ENCODE measurements around the gene ARF4. TPM values are rescaled to one million over a fixed set of nuclear protein-coding genes. Genes with fewer than 3 reads are reported as not detected.

Gene ARF4
- total and polyA plus RNA-seq, 10 of the 15 experiments (the other 5 are each of a cell fraction or from before 2014, with no cell fraction given), result 66.2 to 283 (median 128) TPM

DNA sequence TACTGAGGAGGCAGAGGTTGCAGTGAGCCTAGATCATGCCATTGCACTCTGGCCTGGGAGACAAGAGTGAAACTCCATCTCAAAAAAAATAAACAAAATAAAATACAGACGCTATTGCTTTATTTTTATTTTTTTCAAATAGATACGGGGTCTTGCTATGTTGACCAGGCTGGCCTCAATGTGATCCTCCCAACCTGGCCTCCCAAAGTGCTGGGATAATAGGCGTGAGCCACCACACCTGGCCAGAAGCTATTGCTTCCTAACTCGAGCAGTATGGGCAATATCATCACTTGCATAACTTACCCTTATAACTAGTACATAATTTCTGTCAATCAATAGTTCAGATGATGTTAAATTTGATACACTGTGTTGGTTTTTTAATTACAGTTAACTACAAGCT, 3.0 kb downstream of the ARF4 start:
- POLR2A ChIA-PET, result interaction anchor here (0.5 to 0.7 kb wide), 4 partner anchors 19 to 941 kb away, joined by 3 to 4 read pairs (median 4); no protein-coding TSS in a partner anchor
- peaks cover 0 to 2% of the 10 kb centered on the region in 2 experiments; a peak in 1 of 4 replicates for H3K36me3 ChIP-seq (ENCODE audit: control insufficient read depth in 2 of 2, insufficient read depth in 2 of 2, low read length in 1 of 2)
- H3K27me3 ChIP-seq (replicated peaks in 1 of 2; ENCODE audit: control insufficient read depth in 2 of 2, insufficient read depth in 2 of 2, low read length in 1 of 2), result no peaks in the 10 kb centered on the region
- RAD21 ChIA-PET (ENCODE audit: unreplicated experiment), result no interaction called here
- no peak overlapping the region for H3K9ac ChIP-seq (ENCODE audit: control insufficient read depth, insufficient read depth, low read length)
- peak overlapping the region; percentile 91; the same call in 1 of the 2 replicates for H3K4me3 ChIP-seq
- no peaks in the 10 kb centered on the region; the same call in 1 of the 2 replicates for H3K4me1 ChIP-seq (ENCODE audit: control insufficient read depth, insufficient read depth, low read length)
- 90% methylated on average over 4 of the region's 4 CpGs for WGBS (ENCODE audit: insufficient coverage, insufficient replicate concordance, low lambda C conversion rate, missing lambda C conversion rate)
- H3K79me2 ChIP-seq (ENCODE audit: control insufficient read depth, insufficient read depth, low read length), result peaks cover 88% of the 10 kb centered on the region
- no peak for DNase-seq (ENCODE audit: low read depth, low spot score)
- no peak for ATAC-seq
- TF ChIP-seq SREBF1 (IDR thresholded peaks at IDR 0.05; ENCODE audit: low read length), result no peak
- peak; percentile 53; the same call in 1 of the 2 replicates for TF ChIP-seq POLR2AphosphoS5 (IDR thresholded peaks at IDR 0.05; ENCODE audit: low read length)
- TF ChIP-seq MTA3 (IDR thresholded peaks at IDR 0.05; ENCODE audit: borderline replicate concordance, low read length), result no peak
- no peak for TF ChIP-seq HCFC1 (IDR thresholded peaks at IDR 0.05; ENCODE audit: low read length)
- TF ChIP-seq CBFB (IDR thresholded peaks at IDR 0.05; ENCODE audit: low read depth), result no peak
- BruUV-seq (replicated peaks), result no TSS peak
- intact Hi-C loops (cut with micrococcal nuclease; ENCODE audit: unreplicated experiment) (no loop called here), in situ Hi-C loops (cut with MboI) (no loop called here)
- no peaks in the 10 kb centered on the region for H3K9me3 ChIP-seq (replicated peaks; ENCODE audit: control insufficient read depth, insufficient read depth, low read length)
- no peak overlapping the region for H3K27ac ChIP-seq (ENCODE audit: control insufficient read depth, insufficient read depth)
- no peak overlapping the region for H2AFZ ChIP-seq (ENCODE audit: control insufficient read depth, low read depth, low read length)
- FAIRE-seq, result no peak
- SMC1A ChIA-PET (ENCODE audit: uncharacterized antibody, unreplicated experiment), result interaction anchor here (0.8 to 1.6 kb wide), 6 partner anchors 8 to 206 kb away, joined by 3 to 4 read pairs (median 4); no protein-coding TSS in a partner anchor
- CTCF ChIA-PET, result interaction anchor here (1.0 to 2.8 kb wide), 5 partner anchors 11 to 232 kb away, joined by 3 to 8 read pairs (median 5); partner anchors contain the start of gene PDE12
- H3K4me2 ChIP-seq (ENCODE audit: control insufficient read depth, insufficient read depth), result 0 out of 2 replicates have a peak overlapping the region, but pooled peaks have one; percentile 28
- no peaks in the 10 kb centered on the region for H4K20me1 ChIP-seq (ENCODE audit: control insufficient read depth, insufficient read depth)

DNA sequence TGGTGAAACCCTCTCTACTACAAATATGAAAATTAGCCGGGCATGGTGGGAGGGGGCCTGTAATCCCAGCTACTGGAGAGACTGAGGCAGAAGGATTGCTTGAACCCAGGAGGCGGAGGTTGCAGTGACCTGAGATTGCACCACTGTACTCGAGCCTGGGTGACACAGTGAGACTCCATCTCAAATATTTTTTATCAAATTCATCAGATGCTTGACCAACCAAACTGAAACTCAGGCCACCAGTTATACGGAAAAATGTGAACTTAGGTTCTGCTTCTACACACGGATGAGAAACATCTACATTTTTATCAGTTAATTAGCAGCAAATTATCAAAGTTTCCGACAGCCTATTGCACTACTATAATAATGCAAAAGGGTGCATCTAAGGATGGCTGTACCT, 4.8 kb downstream of the ARF4 start:
- H2AFZ ChIP-seq (ENCODE audit: control insufficient read depth, low read depth, low read length), result no peak overlapping the region
- intact Hi-C loops (cut with micrococcal nuclease; ENCODE audit: unreplicated experiment) (no loop called here), in situ Hi-C loops (cut with MboI) (no loop called here)
- peak overlapping the region; percentile 47; the same call in 1 of the 2 replicates for H3K4me2 ChIP-seq (ENCODE audit: control insufficient read depth, insufficient read depth)
- ChIA-PET POLR2A (interaction anchor here (0.9 to 1.5 kb wide), 2 partner anchors 35 to 79 kb away, joined by 3 to 4 read pairs; no protein-coding TSS in a partner anchor), SMC1A (ENCODE audit: uncharacterized antibody, unreplicated experiment) (interaction anchor here (1.7 kb wide), 1 partner anchor 20 kb away, joined by 5 read pairs; no protein-coding TSS in a partner anchor), CTCF (interaction anchor here (1.0 to 2.2 kb wide), 2 partner anchors 97 to 195 kb away, joined by 3 to 8 read pairs; no protein-coding TSS in a partner anchor), RAD21 (ENCODE audit: unreplicated experiment) (no interaction called here)
- BruUV-seq (replicated peaks), result no TSS peak
- H3K79me2 ChIP-seq (ENCODE audit: control insufficient read depth, insufficient read depth, low read length), result peaks cover 85% of the 10 kb centered on the region
- no peaks in the 10 kb centered on the region for H3K9me3 ChIP-seq (replicated peaks; ENCODE audit: control insufficient read depth, insufficient read depth, low read length)
- FAIRE-seq (no peak), DNase-seq (ENCODE audit: low read depth, low spot score) (no peak), ATAC-seq (no peak)
- no peaks in the 10 kb centered on the region for H4K20me1 ChIP-seq (ENCODE audit: control insufficient read depth, insufficient read depth)
- no peak overlapping the region for H3K4me3 ChIP-seq
- 70% methylated on average over 6 of the region's 6 CpGs for WGBS (ENCODE audit: insufficient coverage, insufficient replicate concordance, low lambda C conversion rate, missing lambda C conversion rate)
- no peak overlapping the region for H3K27ac ChIP-seq (ENCODE audit: control insufficient read depth, insufficient read depth)
- no peak overlapping the region for H3K9ac ChIP-seq (ENCODE audit: control insufficient read depth, insufficient read depth, low read length)
- no peaks in the 10 kb centered on the region; the same call in 1 of the 2 replicates for H3K4me1 ChIP-seq (ENCODE audit: control insufficient read depth, insufficient read depth, low read length)
- peaks cover 0 to 2% of the 10 kb centered on the region in 2 experiments; a peak in 1 of 4 replicates for H3K36me3 ChIP-seq (ENCODE audit: control insufficient read depth in 2 of 2, insufficient read depth in 2 of 2, low read length in 1 of 2)
- H3K27me3 ChIP-seq (replicated peaks in 1 of 2; ENCODE audit: control insufficient read depth in 2 of 2, insufficient read depth in 2 of 2, low read length in 1 of 2), result no peaks in the 10 kb centered on the region
- TF ChIP-seq, protein P1, sequence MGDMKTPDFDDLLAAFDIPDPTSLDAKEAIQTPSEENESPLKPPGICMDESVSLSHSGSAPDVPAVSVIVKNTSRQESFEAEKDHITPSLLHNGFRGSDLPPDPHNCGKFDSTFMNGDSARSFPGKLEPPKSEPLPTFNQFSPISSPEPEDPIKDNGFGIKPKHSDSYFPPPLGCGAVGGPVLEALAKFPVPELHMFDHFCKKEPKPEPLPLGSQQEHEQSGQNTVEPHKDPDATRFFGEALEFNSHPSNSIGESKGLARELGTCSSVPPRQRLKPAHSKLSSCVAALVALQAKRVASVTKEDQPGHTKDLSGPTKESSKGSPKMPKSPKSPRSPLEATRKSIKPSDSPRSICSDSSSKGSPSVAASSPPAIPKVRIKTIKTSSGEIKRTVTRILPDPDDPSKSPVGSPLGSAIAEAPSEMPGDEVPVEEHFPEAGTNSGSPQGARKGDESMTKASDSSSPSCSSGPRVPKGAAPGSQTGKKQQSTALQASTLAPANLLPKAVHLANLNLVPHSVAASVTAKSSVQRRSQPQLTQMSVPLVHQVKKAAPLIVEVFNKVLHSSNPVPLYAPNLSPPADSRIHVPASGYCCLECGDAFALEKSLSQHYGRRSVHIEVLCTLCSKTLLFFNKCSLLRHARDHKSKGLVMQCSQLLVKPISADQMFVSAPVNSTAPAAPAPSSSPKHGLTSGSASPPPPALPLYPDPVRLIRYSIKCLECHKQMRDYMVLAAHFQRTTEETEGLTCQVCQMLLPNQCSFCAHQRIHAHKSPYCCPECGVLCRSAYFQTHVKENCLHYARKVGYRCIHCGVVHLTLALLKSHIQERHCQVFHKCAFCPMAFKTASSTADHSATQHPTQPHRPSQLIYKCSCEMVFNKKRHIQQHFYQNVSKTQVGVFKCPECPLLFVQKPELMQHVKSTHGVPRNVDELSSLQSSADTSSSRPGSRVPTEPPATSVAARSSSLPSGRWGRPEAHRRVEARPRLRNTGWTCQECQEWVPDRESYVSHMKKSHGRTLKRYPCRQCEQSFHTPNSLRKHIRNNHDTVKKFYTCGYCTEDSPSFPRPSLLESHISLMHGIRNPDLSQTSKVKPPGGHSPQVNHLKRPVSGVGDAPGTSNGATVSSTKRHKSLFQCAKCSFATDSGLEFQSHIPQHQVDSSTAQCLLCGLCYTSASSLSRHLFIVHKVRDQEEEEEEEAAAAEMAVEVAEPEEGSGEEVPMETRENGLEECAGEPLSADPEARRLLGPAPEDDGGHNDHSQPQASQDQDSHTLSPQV (IDR thresholded peaks at IDR 0.05), result no peak
- TF ChIP-seq SMC3 (IDR thresholded peaks at IDR 0.05; ENCODE audit: borderline replicate concordance, low read length) (no peak), NBN (IDR thresholded peaks at IDR 0.05) (no peak), BMI1 (IDR thresholded peaks at IDR 0.05; ENCODE audit: borderline replicate concordance) (no peak), RUNX3 (IDR thresholded peaks at IDR 0.05; ENCODE audit: low read length) (no peak), HDAC2 (IDR thresholded peaks at IDR 0.05) (no peak), WRNIP1 (IDR thresholded peaks at IDR 0.05; ENCODE audit: borderline replicate concordance, low read depth, low read length) (no peak), TAF1 (IDR thresholded peaks at IDR 0.05; ENCODE audit: borderline replicate concordance, low read depth, low read length) (no peak), CBFB (IDR thresholded peaks at IDR 0.05; ENCODE audit: low read depth) (no peak)
